LNCAP (cell line): ENCODE data around the gene CTNNA1.

Experiments used
- TF ChIP-seq, protein P1 (sequence below): fragments of 450-650 bp; IDR thresholded peaks from 2 replicates; pipeline ENCODE4 v1.5.1; 2017; ENCODE audit warnings: mild to moderate bottlenecking

CTNNA1 gene

DNA sequence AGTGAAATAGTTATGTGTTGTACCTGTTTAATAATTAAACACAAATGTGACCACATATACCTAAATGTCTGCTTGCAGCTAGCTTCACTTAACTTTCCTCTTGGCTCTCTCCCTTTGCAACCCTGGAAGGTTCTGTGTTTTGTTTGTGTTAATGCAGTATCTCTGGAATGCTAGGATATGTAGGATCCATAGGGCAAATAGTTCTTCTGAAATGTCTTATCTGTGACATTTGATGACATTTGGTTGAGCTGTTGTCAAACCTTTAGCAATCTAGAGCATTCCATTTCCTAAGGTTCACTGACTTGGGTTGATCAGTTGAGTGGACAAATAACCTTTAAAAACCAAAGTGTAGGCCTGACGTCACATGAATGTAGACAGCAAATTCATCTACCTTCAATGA is 21.8 kb downstream of the CTNNA1 start:
- TF ChIP-seq, protein P1, sequence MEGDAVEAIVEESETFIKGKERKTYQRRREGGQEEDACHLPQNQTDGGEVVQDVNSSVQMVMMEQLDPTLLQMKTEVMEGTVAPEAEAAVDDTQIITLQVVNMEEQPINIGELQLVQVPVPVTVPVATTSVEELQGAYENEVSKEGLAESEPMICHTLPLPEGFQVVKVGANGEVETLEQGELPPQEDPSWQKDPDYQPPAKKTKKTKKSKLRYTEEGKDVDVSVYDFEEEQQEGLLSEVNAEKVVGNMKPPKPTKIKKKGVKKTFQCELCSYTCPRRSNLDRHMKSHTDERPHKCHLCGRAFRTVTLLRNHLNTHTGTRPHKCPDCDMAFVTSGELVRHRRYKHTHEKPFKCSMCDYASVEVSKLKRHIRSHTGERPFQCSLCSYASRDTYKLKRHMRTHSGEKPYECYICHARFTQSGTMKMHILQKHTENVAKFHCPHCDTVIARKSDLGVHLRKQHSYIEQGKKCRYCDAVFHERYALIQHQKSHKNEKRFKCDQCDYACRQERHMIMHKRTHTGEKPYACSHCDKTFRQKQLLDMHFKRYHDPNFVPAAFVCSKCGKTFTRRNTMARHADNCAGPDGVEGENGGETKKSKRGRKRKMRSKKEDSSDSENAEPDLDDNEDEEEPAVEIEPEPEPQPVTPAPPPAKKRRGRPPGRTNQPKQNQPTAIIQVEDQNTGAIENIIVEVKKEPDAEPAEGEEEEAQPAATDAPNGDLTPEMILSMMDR = no peak

DNA sequence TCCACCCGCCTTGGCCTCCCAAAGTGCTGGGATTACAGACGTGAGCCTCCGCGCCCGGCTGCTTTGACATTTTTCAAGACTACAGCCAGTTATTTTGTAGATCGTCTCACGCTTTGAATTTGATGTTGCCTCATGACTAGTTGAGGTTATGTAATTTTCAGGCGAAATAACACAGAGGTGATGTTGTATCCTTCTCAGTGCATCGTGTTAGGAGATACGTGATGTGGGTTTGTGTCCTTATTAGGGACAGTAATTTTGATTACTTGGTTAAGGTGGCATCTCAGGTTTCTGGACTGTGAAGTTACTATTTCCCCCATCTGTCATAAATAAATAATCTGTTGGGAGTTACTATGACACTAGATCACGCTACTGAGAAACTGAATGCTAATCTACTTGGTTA is 25.0 kb downstream of the CTNNA1 start:
- TF ChIP-seq, protein P1 = no peak

DNA sequence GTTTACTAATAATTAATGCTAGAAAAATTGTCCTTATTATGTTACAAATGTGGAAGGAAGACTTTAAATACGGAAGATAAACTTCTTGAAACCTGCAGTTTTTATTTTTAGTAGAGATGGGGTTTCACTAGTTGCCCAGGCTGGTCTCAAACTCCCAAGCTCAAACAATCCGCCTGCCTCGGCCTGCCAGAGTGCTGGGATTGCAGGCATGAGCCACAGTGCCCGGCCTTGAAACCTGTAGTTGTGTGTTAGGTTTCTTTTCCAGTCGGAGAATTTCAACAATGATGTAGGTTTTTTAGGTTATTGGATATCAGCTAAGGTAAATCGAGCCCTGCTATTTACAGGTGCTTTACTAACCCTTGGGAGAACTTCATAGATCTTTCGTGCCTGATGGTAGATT is 30.8 kb downstream of the CTNNA1 start:
- TF ChIP-seq, protein P1 = no peak

DNA sequence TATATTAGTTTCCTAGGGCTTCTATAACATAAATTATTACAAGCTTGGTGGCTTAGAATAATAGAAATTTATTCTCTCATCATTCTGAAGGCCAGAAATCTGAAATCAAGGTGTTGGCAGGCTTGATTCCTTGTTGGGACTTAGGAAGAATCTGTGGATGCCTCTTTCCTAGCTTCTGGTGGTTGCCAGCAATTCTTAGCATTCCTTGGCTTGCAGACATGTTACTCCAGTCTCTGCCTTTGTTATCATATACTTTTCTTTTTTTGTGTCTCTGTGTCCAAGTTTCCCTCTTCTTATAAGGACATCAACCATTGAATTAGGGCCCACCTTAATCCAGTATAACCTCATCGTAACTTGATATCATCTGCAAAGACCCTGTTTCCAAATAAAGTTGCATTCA is 31.4 kb downstream of the CTNNA1 start:
- TF ChIP-seq, protein P1 = no peak

DNA sequence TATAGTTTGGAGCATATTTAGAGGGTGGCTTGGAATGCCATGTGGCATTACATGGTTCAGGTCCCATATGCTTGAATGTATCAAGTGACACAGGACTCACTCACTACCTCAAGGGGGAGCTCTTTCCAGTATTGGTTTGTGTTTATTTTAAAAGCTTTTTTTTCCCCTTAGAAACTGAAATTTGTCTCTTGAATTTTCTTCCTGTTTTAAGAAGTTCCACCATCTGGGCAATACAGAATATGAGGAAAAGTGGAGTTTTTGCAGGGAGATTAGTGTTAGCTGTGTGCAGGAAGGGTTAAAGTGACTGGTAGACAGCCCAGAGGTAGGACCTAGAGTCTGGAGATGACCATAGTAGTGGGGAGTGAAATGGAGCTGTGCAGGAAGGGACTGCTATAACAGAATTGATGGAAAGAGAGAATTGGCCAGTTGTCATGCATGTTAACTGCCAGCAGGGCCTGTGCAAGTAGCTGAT is 36.6 kb downstream of the CTNNA1 start:
- TF ChIP-seq, protein P1 = peak; percentile 76

DNA sequence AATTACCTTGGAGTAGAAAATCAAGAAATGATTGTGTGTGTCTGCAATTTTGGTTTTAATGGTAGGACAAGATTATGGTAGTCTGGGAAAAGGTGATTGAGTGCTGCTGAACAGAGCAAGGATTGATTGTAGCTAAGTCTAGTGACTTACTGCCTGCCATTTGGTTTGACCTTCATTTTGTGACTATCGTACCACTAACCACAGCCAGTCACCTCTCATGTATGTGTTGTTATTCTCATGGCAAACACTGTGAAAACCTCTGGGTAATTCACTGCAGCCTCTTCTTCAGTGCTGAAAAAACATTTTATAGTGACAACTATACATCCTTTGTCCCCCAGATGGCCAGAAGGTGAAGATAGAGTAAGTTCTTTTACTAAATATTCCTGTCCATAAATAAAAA is 37.5 kb downstream of the CTNNA1 start:
- TF ChIP-seq, protein P1 = no peak

DNA sequence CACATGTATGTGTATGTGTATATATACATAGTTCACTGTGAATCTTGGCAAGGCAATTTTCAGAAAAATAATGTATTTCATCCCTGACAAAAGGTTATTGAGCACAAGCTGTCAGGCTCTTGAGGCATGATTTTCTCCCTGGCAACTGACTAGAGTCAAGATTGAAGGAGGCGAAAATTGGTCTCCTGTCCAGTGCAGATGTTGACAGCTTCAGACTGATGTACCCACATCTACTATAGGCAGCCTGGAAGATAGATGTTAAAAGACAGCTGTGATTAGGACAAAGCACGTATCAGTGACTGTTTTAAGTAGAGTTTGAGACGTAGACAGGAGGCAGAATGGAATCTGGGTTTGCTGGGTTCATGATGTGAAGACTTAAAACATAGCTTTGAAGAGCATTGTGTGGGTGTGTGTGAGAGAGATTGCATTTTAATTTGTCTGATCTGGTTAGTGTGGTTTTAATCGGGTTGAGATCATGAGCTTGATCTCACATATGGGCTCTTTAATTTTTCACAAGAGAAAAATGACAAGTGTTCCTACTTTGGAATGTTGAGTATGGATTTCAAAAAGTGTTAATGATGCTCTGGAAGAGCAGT is 39.1 kb downstream of the CTNNA1 start:
- TF ChIP-seq, protein P1 = no peak

DNA sequence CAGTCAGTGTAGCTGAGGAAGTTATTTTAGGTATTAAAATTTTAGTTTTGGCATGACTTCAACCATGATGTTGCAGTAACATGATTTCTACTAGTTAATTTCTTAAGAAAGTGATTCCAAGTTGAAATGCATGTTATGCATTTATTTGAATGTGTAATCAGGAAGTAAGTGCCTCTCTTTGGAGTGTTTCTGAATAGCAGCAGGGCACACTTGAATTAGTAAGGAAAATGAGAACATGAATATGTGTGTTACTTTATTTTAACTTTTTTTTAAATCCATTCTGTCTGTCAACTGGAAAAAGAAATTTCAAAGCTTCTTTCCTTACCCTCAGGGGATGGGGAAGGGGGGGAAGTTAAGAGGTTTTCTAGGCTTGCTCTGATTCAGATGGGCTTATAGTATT is 40.4 kb downstream of the CTNNA1 start:
- TF ChIP-seq, protein P1 = no peak
